Stimulated activated CD4-positive, alpha-beta T cell treated with anti-CD3 and anti-CD28 coated beads, Interleukin-15, amount 100 ng/mL, for 1 hour (primary cell): ENCODE measurements around the gene CCDC150.
"Not testable (repeated sequence)": the region's sequence is repeated elsewhere in the genome, so short reads cannot be mapped to it uniquely, and the experiment has no call there.

ENCODE experiments used
- DNase-seq, 2 donors: peaks; one replicate each; pipeline ENCODE4 v3.0.0-alpha.2; 2020; ENCODE audit warnings: low read depth in 1 of 2, low spot score in 1 of 2

CCDC150 gene

DNA sequence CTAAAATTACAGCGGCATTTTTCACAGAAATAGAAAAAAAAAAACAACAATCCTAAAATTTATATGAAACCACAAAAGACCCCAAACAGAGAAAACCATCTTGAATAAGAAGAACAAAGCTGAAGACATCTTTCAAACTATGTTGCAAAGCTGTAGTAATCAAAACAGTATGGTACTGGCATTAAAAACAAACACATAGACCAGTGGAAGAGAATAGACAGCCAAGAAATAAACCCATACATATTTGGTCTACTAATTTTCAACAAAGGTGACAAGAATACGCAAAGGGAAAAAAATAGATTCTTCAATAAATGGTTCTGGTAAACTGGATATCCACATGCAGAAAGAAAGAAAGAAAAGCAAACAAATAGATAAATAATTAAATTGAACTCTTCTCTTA is 9.0 kb upstream of the CCDC150 start:
- no peak for DNase-seq

DNA sequence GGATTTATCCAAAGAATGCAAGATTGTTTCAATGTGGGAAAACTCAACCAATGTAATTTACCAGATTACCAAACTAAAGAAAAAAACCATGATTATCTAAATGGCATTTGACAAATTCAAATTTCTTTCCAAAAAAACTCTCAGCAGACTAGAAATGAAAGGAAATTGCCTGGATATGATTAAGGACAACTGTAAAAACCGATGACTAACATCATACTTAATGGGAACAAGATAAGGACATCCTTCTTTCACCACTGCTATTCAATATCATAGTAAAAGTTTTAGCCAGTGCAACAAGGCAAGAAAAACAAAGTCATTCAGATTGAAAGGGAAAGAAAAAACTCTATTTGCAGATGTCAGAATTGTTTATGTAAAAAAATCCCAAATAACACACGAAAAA is 4.4 kb upstream of the CCDC150 start:
- no peak for DNase-seq

- DNase-seq, result no peak
Observed at GRCh38 chr2:196638765-196639164, 750 bp upstream of the CCDC150 start.

DNA sequence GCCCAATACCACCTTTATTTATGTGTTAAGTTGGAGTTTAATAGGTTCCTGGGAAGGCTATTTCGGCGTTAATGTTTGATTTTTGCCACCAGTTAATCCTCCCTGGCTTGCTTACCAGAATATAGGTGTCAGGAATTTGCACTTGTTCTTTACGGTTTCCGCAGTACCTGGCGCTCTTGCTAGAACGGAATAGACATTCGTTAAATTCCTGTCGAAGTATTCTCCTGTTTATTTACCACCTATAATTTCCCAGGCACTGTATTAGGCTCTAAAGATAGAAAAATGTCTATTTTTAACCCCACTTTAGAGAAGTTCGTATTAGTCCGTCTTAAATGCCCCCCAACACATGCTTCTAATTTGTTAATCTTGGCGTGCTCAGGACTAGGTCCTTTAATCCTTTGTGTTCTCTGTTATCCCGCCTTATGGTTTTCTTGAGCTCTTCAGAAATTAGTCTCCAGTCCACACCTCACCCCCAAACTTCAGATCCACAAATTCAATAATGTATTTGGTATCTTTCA is 575 bp downstream of the CCDC150 start:
- no peak for DNase-seq

DNA sequence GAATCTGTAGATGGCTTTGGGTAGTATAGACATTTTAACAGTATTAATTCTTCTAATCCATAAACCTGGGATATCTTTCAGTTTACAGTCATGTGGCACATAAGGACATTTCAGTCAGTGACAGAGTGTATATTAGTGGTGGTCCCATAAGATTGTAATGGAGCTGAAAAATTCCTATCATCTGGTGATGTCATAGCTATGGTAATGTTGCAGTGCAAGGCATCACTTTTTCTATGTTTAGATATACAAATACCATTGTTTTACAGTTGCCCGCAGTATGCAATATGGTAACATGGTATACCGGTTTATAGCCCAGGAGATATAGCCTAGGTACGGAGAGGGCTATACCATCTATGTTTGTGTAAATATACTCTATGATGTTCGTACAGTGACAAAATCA is 9.7 kb downstream of the CCDC150 start:
- DNase-seq, result no peak

DNA sequence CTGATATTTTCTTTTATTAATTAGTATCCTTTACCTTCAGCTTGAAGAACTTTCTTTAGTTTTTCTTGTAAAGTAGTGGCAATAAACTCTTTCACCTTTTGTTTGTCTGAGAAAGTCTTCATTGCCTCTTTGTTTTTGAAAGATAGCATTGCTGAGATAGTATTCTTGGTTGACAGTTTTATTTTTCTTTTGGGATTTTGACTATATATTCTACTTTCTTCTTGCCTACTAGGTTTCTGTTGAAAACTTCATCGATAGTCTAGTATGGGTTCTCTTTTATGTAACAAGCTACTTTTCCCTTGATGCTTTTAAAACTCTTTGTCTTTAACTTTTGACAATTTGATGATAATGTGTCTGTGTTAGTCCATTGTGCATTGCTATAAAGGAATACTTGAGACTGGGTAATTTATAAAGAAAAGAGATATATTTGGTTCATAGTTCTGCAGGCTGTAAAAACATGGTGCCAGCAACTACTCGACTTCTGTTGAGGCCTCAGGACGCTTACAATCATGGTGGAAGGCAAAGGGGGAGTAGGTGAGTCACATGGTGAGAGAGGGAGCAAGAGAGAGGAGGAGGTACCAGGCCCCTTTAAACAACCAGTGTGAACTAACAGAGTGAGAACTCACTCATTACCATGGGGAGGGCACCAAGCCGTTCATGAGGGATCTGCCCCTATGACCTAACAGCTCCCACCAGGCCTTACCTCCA is 12.0 kb downstream of the CCDC150 start:
- no peak for DNase-seq

- DNase-seq, result no peak
Observed at GRCh38 chr2:196652869-196653268, 13.4 kb downstream of the CCDC150 start.

DNA sequence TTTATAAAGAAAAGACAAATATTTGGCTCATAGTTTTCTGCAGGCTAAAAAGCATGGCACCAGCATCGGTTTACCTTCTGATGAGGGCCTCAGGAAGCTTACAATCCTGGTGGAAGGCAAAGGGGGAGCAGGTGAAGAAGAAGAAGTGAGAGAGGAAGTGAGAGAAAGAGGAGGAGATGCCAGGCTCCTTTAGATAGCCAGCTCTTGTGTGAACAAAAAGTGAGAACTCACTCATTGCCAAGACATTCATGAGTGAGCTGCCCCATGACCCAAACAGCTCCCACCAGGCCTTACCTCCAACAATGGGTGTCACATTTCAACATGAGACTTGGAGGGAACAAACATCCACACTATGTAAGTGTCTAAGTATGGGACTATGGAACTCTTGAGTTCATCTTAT is 14.3 kb downstream of the CCDC150 start:
- no peak for DNase-seq

- no peak for DNase-seq
Observed at GRCh38 chr2:196655761-196656160, 16.2 kb downstream of the CCDC150 start.

GRCh38 chr2:196657333-196657732 is 17.8 kb downstream of the CCDC150 start:
- DNase-seq, result no peak

- no peak for DNase-seq
Observed at GRCh38 chr2:196659844-196660243, 20.3 kb downstream of the CCDC150 start.

DNA sequence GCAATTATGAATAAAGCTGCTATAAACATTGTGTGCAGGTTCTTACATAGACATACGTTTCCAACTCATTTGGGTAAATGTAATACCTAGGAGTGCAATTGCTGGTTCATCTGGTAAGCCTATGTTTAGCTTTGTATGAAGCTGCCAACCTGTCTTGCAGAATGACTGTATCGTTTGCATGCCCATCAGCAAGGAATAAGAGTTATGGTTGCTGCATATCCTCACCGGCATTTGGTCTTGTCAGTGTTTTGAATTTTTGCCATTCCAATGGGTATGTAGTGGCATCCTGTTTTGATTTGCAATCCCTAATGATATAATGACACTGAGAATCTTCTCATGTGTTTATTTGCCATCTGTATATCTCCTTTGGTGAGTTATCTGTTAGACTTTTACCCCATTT is 20.7 kb downstream of the CCDC150 start:
- DNase-seq, result no peak

- no peak for DNase-seq
Observed at GRCh38 chr2:196670342-196670741, 30.8 kb downstream of the CCDC150 start.

DNA sequence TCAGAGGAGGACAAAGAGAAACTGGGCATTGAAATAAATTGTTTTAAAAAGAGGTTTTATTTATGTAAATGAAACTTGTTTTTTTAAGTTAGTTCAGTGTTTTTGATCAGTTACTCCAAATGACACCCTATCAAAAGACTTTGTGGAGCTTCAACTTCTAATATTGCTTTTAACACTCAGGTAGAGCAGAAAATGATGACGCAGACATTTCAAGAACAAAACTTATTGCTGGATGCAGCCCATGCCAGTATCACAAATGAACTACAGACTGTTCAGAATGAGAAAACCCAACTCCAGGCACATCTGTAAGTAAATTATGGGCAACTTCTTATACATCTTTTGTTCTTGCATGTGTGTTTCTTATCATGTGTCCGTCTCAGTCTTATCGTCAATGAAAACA is 36.4 kb downstream of the CCDC150 start:
- DNase-seq, result no peak

- no peak for DNase-seq
Observed at GRCh38 chr2:196677404-196677803, 37.9 kb downstream of the CCDC150 start.

DNA sequence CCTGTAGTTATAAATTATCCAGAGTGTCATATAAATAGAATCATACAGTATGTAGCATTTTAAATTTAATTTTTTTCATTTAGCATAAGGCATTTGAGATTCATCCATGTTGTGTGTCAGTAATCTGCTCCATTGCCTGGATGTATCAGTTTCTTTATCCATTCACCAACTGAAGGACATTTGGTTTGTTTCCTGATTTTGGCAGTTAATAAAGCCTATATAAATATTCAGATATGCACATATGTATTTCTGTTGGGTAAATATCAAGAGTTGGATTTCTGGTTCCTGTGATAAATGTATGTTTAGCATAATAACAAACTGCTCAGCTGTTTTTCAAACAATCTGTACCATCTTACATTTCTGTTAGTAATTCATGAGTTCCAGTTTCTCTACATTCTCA is 39.9 kb downstream of the CCDC150 start:
- DNase-seq, result no peak

- no peak for DNase-seq
Observed at GRCh38 chr2:196681510-196681909, 42.0 kb downstream of the CCDC150 start.

- no peak for DNase-seq
Observed at GRCh38 chr2:196685792-196686191, 46.3 kb downstream of the CCDC150 start.

- not testable (repeated sequence) for DNase-seq
Observed at GRCh38 chr2:196686737-196687136, 47.2 kb downstream of the CCDC150 start.

GRCh38 chr2:196696423-196697079 is 57.0 kb downstream of the CCDC150 start:
- DNase-seq, result no peak

DNA sequence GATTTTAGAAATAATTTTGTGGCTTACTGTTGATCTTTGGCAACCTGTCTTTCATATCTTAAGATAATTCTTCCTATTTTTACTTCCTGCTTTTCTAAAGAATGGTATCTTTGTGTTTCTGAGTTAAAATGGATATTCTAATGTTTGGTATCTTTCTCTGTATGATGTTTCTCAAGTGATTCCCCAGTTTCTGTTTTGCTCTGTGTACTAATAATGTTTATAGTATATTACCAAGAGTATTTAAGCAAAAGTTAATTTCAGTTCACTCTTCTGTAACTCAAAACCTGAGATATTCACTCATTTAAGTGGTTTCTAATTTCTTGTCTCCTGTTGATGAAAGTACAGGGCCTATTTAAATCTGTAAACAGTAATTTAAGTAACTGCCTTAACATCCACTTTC is 58.3 kb downstream of the CCDC150 start:
- no peak for DNase-seq

DNA sequence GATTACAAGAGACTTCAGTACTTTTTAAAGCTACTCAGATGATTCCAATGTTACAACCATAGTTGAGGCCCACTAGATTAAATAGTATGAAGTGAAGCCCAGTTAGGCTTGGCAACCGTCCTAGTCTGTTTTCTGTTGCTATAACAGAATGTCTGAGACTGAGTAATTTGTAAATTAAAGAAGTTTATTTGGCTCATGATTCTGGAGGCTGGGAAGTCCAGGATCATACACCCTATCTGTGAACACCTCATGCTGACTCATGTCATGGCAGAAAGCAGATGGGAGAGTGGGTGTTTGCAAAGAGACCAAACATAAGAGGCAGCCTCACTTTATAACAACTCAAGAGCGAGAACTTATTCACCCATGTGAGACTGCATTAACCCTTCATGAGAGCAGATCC is 63.1 kb downstream of the CCDC150 start:
- no peak for DNase-seq

- DNase-seq, result no peak
Observed at GRCh38 chr2:196703695-196704094, 64.2 kb downstream of the CCDC150 start.
